ENCODE data around the gene CELSR3. TPM values are rescaled to one million over a fixed set of nuclear protein-coding genes. Genes with fewer than 3 reads are reported as not detected.

CELSR3 gene
- total RNA-seq, 1 experiment from 2014 or later: 23.9 TPM

GRCh38 chr3:48596157-48596556 lies 66.5 kb downstream of the CELSR3 start:
- TF ChIP-seq CTCF (conservative IDR thresholded peaks at IDR 0.05): no peak
- Histone ChIP-seq H3K4me2 (ENCODE audit: insufficient read depth, insufficient read length, low read length) (no peak overlapping the region), H2BK120ac (ENCODE audit: low read depth, low read length, poor library complexity, severe bottlenecking) (no peak overlapping the region), H3K27me3 (ENCODE audit: insufficient read depth, low read length) (no peaks in the 10 kb centered on the region), H3K23me2 (ENCODE audit: insufficient read length, low read depth, low read length, poor library complexity, severe bottlenecking) (no peaks in the 10 kb centered on the region), H3K23ac (ENCODE audit: insufficient read length, low read depth, low read length) (no peak overlapping the region), H3K27ac (ENCODE audit: insufficient read length, low read depth, low read length) (no peak overlapping the region), H3K56ac (ENCODE audit: insufficient read length, low read depth, low read length) (no peak overlapping the region), H3K4me1 (ENCODE audit: insufficient read depth, low read length) (no peaks in the 10 kb centered on the region), H2BK15ac (ENCODE audit: low read depth, low read length) (no peak overlapping the region), H4K5ac (ENCODE audit: insufficient read length, low read depth, low read length) (no peak overlapping the region), H2BK12ac (ENCODE audit: insufficient read length, low read depth, low read length) (no peak overlapping the region), H4K91ac (ENCODE audit: insufficient read length, low read depth, low read length) (no peak overlapping the region), H2AFZ (ENCODE audit: low read length) (no peak overlapping the region), H3K18ac (ENCODE audit: insufficient read length, low read depth, low read length) (no peak overlapping the region), H4K20me1 (ENCODE audit: control insufficient read depth, insufficient read depth, insufficient read length) (no peaks in the 10 kb centered on the region), H3K79me1 (ENCODE audit: insufficient read depth, low read depth, low read length, poor library complexity, severe bottlenecking) (no peaks in the 10 kb centered on the region), H2AK5ac (ENCODE audit: insufficient read length, low read length) (no peak overlapping the region), H3K4ac (ENCODE audit: low read depth, low read length) (no peak overlapping the region), H2BK5ac (ENCODE audit: insufficient read length, low read length) (no peak overlapping the region), H2BK20ac (ENCODE audit: low read depth, low read length, poor library complexity, severe bottlenecking) (no peak overlapping the region), H3T11ph (ENCODE audit: low read length) (no peak overlapping the region), H3K79me2 (ENCODE audit: insufficient read depth, low read length) (no peaks in the 10 kb centered on the region), H3K9me3 (ENCODE audit: control insufficient read depth, low read depth, low read length) (no peaks in the 10 kb centered on the region), H3K14ac (ENCODE audit: insufficient read depth, low read length) (no peak overlapping the region), H3K9ac (ENCODE audit: extremely low read depth, insufficient read length, low read length) (no peak overlapping the region), H4K8ac (replicated peaks; ENCODE audit: insufficient read length, low read depth, low read length) (no peak overlapping the region)
- Mint-ChIP-seq H3K27me3 (ENCODE audit: low read depth) (peaks cover 4% of the 10 kb centered on the region; the same call in 1 of the 2 replicates), H3K4me3 (no peak overlapping the region), H3K4me1 (peaks cover 12 to 21% of the 10 kb centered on the region in 2 experiments), H3K36me3 (ENCODE audit: insufficient read depth in 1 of 3, low read depth in 3 of 3) (peaks cover 26 to 45% (median 30%) of the 10 kb centered on the region in 3 experiments; a peak in 6 of 7 replicates), H3K9me3 (no peaks in the 10 kb centered on the region), H3K27ac (peak overlapping the region; percentile 60 to 90 (median 83); a peak in 6 of 7 replicates)
- no peak for DNase-seq
- WGBS (ENCODE audit: extremely low coverage, insufficient read length, low lambda C conversion rate): no CpG with 5 or more reads among the region's 5 CpGs

All from H9 (cell line).